GM12891 (cell line): Measurements from ENCODE around the gene ARPP21.

Experiments used
- POLR2A ChIP-seq: IDR thresholded peaks from 2 replicates; pipeline ENCODE4 v1.6.1; 2011; ENCODE audit warnings: low read depth, low read length, control low read depth
- POLR2AphosphoS5 ChIP-seq: IDR thresholded peaks from 2 replicates; pipeline ENCODE4 v1.6.1; 2011; ENCODE audit warnings: low read depth, low read length, control low read depth
- SPI1 ChIP-seq: IDR thresholded peaks from 2 replicates; pipeline ENCODE4 v1.6.1; 2011; ENCODE audit warnings: low read depth, low read length, control low read depth

DNA sequence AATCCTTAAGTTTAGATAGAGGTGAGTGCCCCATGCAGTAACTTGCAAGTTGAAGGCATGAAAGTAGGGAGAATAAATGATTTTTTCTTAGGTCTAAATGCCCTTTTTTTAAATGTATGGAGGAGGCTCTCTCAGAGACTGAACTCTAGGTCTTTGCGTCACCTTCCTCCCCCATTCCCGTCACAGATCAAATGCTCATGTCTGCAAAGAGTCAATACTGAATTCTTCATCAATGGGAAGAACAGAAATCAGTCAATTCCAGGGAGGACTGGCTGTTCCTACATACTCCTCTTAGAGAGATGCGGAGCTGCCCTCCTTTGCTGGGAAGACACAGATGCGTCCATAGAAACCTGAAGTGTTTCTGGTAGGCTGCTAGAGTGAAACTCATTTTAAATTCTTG is 98.2 kb downstream of the ARPP21 start:
- TF ChIP-seq POLR2AphosphoS5 (no peak), POLR2A (no peak), SPI1 (no peak)
